Gastroesophageal sphincter (tissue), 4 donors: ENCODE results near the gene SRCIN1. TPM values are rescaled to one million over a fixed set of nuclear protein-coding genes. Genes with fewer than 3 reads are reported as not detected.

ENCODE experiments used
- ATAC-seq: fragments of 150-250 bp; one replicate; pipeline ENCODE4 v1.9.1; 2016; ENCODE audit warnings: mild to moderate bottlenecking, moderate library complexity
- H3K27ac ChIP-seq, 4 donors: fragments of 200-600 bp; sonication (generic) in 3 of 4; 1 replicate in 3 of 4; 2 replicates in 1 of 4; pipeline ENCODE4 v1.5.1; 2016 to 2019
- H3K27me3 ChIP-seq: fragments of 200-600 bp; sonication (generic); one replicate; pipeline ENCODE4 v1.5.1; 2019
- H3K36me3 ChIP-seq, 2 donors: fragments of 200-600 bp; sonication (generic); one replicate each; pipeline ENCODE4 v1.5.1; 2019; ENCODE audit warnings: control low read depth in 1 of 2
- H3K4me1 ChIP-seq, 3 donors: fragments of 200-600 bp; sonication (generic); 1 replicate in 2 of 3; 2 replicates in 1 of 3; pipeline ENCODE4 v1.5.1; 2016 to 2019; ENCODE audit warnings: control low read depth in 2 of 3
- H3K4me3 ChIP-seq, 2 donors: fragments of 200-600 bp; sonication (generic); one replicate each; pipeline ENCODE4 v1.5.1; 2019; ENCODE audit warnings: mild to moderate bottlenecking in 1 of 2, moderate library complexity in 1 of 2
- H3K9me3 ChIP-seq, 3 donors: fragments of 200-600 bp; sonication (generic); one replicate each; pipeline ENCODE4 v1.5.1; 2017 to 2019; ENCODE audit warnings: control low read depth in 2 of 3
- CTCF ChIP-seq, 4 experiments: fragments of 200-600 bp in 2 of 4; fragments of 450-650 bp in 2 of 4; sonication (generic) in 1 of 4; IDR thresholded peaks; one replicate each; pipeline ENCODE4 v1.5.1; 2017 to 2019; ENCODE audit warnings: antibody characterized with exemption in 4 of 4, mild to moderate bottlenecking in 2 of 4, moderate library complexity in 2 of 4
- EP300 ChIP-seq: sonication (generic); formaldehyde crosslinking; IDR thresholded peaks from one replicate; pipeline ENCODE4 v1.6.1; 2017; ENCODE audit warnings: antibody characterized with exemption, mild to moderate bottlenecking
- POLR2A ChIP-seq, 2 donors: fragments of 450-650 bp; IDR thresholded peaks; one replicate each; pipeline ENCODE4 v1.6.1; 2017; ENCODE audit warnings: antibody characterized with exemption in 2 of 2, mild to moderate bottlenecking in 2 of 2, moderate library complexity in 1 of 2
- POLR2AphosphoS5 ChIP-seq: sonication (generic); formaldehyde crosslinking; IDR thresholded peaks from one replicate; pipeline ENCODE4 v1.6.1; 2017; ENCODE audit warnings: antibody characterized with exemption
- WGBS, 2 donors: methylation state at CpG; one replicate each; pipeline ENCODE4 v1.1.5; 2018; ENCODE audit warnings: low coverage in 1 of 2; 5-methylcytosine and 5-hydroxymethylcytosine counted together
- total RNA-seq, 4 donors: library from RNA; depleted of rRNA; stranded (reverse); fragments of >200 nt; gene quantifications; one replicate each; pipeline ENCODE4 v1.1.0, GENCODE V29; 2016

The SRCIN1 gene
- total RNA-seq, 4 donors from 2014 or later = 0.67 to 2.6 (median 1.5) TPM

GRCh38 chr17:38609280-38610031 is 3.7 kb upstream of the SRCIN1 start:
- peaks cover 0 to 11% (median 0%) of the 10 kb centered on the region in 3 donors for H3K9me3 ChIP-seq
- 0% methylated on average over 2 of the region's 9 CpGs; no CpG with 5 or more reads in 1 of the 2 donors for WGBS, 2 donors
- no peaks in the 10 kb centered on the region for H3K36me3 ChIP-seq
- peaks cover 86% of the 10 kb centered on the region for H3K27me3 ChIP-seq
- no peak for ATAC-seq
- no peak overlapping the region for H3K4me3 ChIP-seq
- no peak overlapping the region for H3K27ac ChIP-seq
- H3K4me1 ChIP-seq = peaks cover 0 to 26% (median 11%) of the 10 kb centered on the region in 3 donors
- TF ChIP-seq POLR2A (IDR thresholded peaks at IDR 0.05) = no peak
- no peak for TF ChIP-seq POLR2AphosphoS5
- TF ChIP-seq EP300 = no peak
- no peak for TF ChIP-seq CTCF (IDR thresholded peaks at IDR 0.05)

- no peak overlapping the region for H3K4me3 ChIP-seq
- H3K4me1 ChIP-seq = peaks cover 0 to 26% (median 11%) of the 10 kb centered on the region in 3 donors
- TF ChIP-seq CTCF (IDR thresholded peaks at IDR 0.05) (no peak), EP300 (no peak), POLR2AphosphoS5 (no peak), POLR2A (IDR thresholded peaks at IDR 0.05) (no peak)
- no peak for ATAC-seq
- no peaks in the 10 kb centered on the region for H3K36me3 ChIP-seq
- H3K27me3 ChIP-seq = peaks cover 87% of the 10 kb centered on the region
- H3K27ac ChIP-seq = no peak overlapping the region
- peaks cover 0 to 11% (median 0%) of the 10 kb centered on the region in 3 donors for H3K9me3 ChIP-seq
- 80 to 92% methylated on average over 1 to 2 of the region's 4 CpGs for WGBS, 2 donors
Observed at GRCh38 chr17:38608648-38609047, 2.9 kb upstream of the SRCIN1 start.

- H3K4me3 ChIP-seq = peak overlapping the region in 1 of 2 donors; percentile 62
- WGBS, 2 donors = 17 to 22% methylated on average over 1 to 3 of the region's 30 CpGs
- H3K27me3 ChIP-seq = peaks cover 100% of the 10 kb centered on the region
- ATAC-seq = no peak
- H3K36me3 ChIP-seq = no peaks in the 10 kb centered on the region
- H3K4me1 ChIP-seq = peaks cover 0 to 40% (median 15%) of the 10 kb centered on the region in 3 donors
- H3K27ac ChIP-seq = peak overlapping the region in 1 of 4 donors; percentile 55
- peaks cover 0 to 5% (median 0%) of the 10 kb centered on the region in 3 donors for H3K9me3 ChIP-seq
- TF ChIP-seq POLR2AphosphoS5 (no peak), POLR2A (IDR thresholded peaks at IDR 0.05) (no peak), EP300 (no peak), CTCF (IDR thresholded peaks at IDR 0.05) (no peak)
Observed at GRCh38 chr17:38606646-38607611, 1.2 kb upstream of the SRCIN1 start.

GRCh38 chr17:38605411-38605840 is 326 bp downstream of the SRCIN1 start:
- ATAC-seq = peak; percentile 52

More at GRCh38 chr17:38605411-38605840, 326 bp downstream of the SRCIN1 start:
- H3K27ac ChIP-seq = peak overlapping the region in 2 of 4 donors; percentile 40 to 60
- H3K4me3 ChIP-seq = peak overlapping the region; percentile 13 to 62
- H3K27me3 ChIP-seq = peaks cover 100% of the 10 kb centered on the region
- H3K36me3 ChIP-seq = no peaks in the 10 kb centered on the region
- peaks cover 0 to 46% (median 17%) of the 10 kb centered on the region in 3 donors for H3K4me1 ChIP-seq
- no CpG with 5 or more reads among the region's 44 CpGs for WGBS, 2 donors
- no peak for TF ChIP-seq POLR2A (IDR thresholded peaks at IDR 0.05)
- no peak for TF ChIP-seq POLR2AphosphoS5
- no peak for TF ChIP-seq EP300
- TF ChIP-seq CTCF (IDR thresholded peaks at IDR 0.05) = no peak
- no peaks in the 10 kb centered on the region for H3K9me3 ChIP-seq
